Stimulated activated memory B cell treated with anti-CD40 and anti-IgM and Interleukin-4, amounts not matched to agents 10 μg/mL and 1 μg/mL and 100 μg/mL, for 72 hours (primary cell): ENCODE data around the gene CXorf49.

Experiments
- ATAC-seq: fragments of 150-1000 bp; cut with Tn5 transposase; 2 replicates; pipeline ENCODE4 v1.10.0; 2021
- H3K27ac Mint-ChIP-seq: one replicate; pipeline ENCODE4 v1.8.0; 2022; ENCODE audit warnings: mild to moderate bottlenecking, mixed read lengths
- H3K27me3 Mint-ChIP-seq: one replicate; pipeline ENCODE4 v1.8.0; 2022; ENCODE audit warnings: mixed read lengths
- H3K36me3 Mint-ChIP-seq: one replicate; pipeline ENCODE4 v1.8.0; 2022; ENCODE audit warnings: mixed read lengths
- H3K4me1 Mint-ChIP-seq: one replicate; pipeline ENCODE4 v1.8.0; 2022; ENCODE audit warnings: mixed read lengths
- H3K4me3 Mint-ChIP-seq: one replicate; pipeline ENCODE4 v1.8.0; 2022; ENCODE audit warnings: mild to moderate bottlenecking, moderate library complexity, mixed read lengths
- H3K9me3 Mint-ChIP-seq: one replicate; pipeline ENCODE4 v1.8.0; 2022; ENCODE audit warnings: mixed read lengths

The CXorf49 gene

DNA sequence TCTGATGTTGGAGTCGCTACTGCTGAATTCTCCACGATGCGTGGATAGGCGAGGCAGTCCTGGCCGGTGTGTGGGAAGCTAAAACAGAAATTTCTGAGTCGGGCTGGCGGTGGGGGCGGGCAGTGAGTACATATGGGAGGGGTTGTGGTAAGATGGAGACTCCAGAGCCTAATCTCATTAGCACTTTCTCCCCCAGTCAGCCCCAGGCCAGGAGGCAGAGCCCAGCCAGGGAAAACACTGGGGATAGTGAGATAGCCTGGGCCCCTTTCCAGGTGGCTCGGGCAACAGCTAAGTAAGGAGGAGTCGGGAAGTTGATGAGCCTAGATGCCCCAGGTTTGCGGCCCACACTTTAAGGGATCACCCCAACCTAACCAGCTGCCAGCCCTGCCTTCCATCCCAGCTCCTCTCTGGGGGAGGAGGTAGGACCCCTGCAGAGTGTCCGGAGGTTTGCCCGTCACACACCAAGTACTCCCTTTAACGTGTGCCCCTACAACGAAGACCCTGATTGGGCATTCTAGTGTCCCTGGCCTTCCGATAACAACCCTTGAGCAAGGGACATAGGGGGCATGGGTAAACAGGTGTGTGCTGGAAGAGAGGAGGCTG lies 53.1 kb downstream of the CXorf49 start:
- Mint-ChIP-seq H3K36me3 (no peaks in the 10 kb centered on the region), H3K4me1 (peaks cover 17% of the 10 kb centered on the region), H3K9me3 (no peaks in the 10 kb centered on the region), H3K27ac (no peak overlapping the region), H3K4me3 (no peak overlapping the region), H3K27me3 (peaks cover 7% of the 10 kb centered on the region)
- ATAC-seq: no peak
